HG03280 (cell line): ENCODE measurements around the gene BRINP1.
"Not testable (repeated sequence)": the region's sequence is repeated elsewhere in the genome, so short reads cannot be mapped to it uniquely, and the experiment has no call there.

Experiments
- ATAC-seq: cut with Tn5 transposase; IDR thresholded peaks from one replicate; pipeline ENCODE4 v1.9.1; 2021; ENCODE audit warnings: mild to moderate bottlenecking, moderate library complexity; ENCODE audit not compliant: unreplicated experiment

The BRINP1 gene

DNA sequence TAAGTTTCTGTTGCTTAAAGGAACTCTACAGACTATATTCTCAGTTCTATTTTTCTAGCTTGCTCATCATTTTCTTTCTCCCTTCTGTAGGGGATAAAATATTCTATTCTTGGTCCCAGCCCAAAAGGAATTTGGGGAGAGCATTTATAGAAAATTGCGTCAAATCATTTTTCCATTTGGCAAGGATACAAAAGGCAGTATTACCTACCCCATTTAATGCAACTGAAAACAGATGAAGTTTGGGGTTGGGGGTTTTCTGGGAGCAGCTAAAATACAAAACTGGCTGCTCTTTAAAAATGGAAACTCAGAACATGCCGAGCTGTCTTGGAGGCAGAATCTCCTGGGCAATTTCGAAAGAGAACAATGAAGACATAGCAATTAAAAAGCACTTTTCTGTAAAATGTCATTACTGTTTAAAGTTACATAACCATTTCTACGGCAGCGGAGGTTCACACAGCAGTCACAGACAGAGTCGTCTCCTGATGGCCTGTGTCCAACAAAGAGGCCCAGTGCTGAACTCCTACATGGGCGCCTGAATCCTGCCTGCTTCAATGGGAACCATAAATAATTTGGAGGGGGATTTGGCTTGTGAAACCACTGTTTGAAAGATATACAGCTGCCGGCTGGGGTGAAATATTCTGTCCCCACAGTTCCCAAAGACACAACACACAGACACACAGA is 152.4 kb downstream of the BRINP1 start:
- no peak for ATAC-seq

- ATAC-seq, result no peak
Measured at GRCh38 chr9:119215651-119216050, 153.6 kb downstream of the BRINP1 start.

DNA sequence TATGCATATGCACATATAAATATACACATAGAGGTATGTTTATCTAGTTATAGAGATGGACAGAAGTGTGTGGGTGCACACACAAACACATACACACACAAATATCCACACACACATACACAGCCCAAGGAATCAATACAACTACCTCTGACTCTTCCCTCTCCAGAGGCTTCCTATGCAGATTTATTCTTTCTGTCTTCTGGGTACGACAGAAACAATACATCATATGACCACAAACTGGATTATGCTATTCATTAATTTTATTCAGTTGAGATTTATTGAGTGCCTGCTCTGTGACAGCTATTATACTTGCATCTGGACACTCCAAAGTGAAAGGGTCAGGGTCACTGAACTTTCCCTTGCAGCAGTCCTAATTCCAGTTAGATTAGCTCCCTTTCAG is 155.8 kb downstream of the BRINP1 start:
- ATAC-seq, result no peak

- no peak for ATAC-seq
Measured at GRCh38 chr9:119197893-119198607, 171.2 kb downstream of the BRINP1 start.

GRCh38 chr9:119195521-119195920 is 173.7 kb downstream of the BRINP1 start:
- ATAC-seq, result no peak

DNA sequence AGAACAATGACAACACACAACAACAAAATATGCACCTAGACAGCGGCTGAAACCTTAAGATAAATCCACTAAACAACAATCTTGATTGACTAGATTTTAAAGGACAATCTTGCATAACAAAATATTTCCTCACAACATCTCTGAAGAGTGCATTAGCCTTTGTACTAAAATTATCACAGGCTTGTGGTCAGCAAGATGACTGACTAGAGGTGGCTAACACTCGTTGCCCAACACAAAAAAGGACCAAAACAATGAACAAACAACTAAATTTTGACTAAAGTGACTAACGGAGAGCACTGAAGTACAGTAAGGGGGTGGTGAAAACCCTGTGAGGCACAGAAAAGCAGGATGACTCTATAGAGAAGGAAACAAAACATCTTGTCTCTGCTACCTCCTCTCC is 183.9 kb downstream of the BRINP1 start:
- no peak for ATAC-seq

- ATAC-seq, result no peak
Measured at GRCh38 chr9:119184265-119184936, 184.8 kb downstream of the BRINP1 start.

DNA sequence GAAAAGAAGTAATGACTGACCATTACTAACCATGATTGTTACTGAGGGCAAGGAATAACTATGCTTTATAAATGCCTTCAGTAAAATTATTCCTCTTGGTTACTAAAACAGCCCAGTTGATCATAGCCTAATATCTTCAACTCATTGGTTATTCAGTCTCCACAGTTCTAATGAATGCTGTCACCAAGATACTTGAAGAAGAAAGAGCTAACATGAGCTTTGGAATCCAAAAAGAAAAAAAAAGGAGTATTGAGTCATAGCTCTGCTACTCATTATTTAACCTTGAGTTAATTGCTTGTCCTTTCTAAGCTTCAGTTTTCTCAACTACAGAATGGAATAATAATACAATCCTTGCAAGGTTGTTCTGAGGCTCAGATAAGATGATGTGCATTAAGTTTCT is 187.7 kb downstream of the BRINP1 start:
- no peak for ATAC-seq

DNA sequence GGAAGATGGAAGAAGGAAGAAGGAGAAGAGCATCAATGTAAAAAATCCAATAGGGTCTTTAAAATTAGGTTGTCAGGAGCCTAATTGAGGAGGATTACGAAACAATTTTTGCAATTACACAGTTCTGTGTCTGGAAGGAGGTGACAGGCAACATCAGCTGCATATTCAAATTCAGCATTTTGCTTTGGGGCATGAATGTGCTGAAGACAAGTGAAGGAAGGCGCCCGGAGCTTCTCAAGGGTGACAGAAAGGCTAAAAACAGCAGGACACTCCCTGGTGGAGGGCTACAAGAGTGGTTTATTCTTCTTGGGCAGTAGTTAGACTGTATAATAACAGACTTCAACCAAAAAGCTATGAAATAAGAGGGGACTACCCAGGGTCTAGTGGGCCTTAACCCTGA is 188.3 kb downstream of the BRINP1 start:
- ATAC-seq, result no peak

- ATAC-seq, result no peak
Measured at GRCh38 chr9:119179701-119180100, 189.5 kb downstream of the BRINP1 start.

DNA sequence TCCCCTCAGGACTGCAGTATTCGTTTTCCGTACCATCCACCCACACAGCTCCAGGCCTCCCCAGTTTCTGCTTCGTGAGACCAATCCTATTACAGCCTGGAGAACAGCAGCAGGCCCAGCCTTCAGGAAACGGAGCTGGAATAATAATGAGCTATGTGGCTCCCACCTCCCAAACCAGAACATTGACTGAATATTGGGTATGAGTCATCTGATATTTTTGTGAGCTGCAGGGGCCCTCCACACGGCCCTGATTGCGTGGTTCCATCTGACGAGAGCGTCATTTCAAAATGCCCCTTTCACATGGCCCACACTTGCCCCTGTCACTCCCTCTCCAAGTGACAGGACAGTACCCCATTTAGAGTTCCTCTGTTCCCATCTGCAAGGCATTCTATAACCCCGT is 192.0 kb downstream of the BRINP1 start:
- no peak for ATAC-seq

- ATAC-seq, result no peak
Measured at GRCh38 chr9:119175581-119175980, 193.7 kb downstream of the BRINP1 start.

DNA sequence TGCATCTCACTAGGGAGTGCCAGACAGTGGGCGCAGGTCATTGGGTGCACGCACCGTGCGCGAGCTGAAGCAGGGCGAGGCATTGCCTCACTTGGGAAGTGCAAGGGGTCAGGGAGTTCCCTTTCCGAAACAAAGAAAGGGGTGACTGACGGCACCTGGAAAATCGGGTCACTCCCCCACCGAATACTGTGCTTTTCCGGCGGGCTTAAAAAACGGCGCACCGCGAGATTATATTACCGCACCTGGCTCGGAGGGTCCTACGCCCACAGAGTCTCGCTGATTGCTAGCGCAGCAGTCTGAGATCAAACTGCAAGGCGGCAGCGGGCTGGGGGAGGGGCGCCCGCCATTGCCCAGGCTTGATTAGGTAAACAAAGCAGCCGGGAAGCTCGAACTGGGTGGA is 200.0 kb downstream of the BRINP1 start:
- ATAC-seq, result not testable (repeated sequence)

- no peak for ATAC-seq
Measured at GRCh38 chr9:119167876-119168275, 201.4 kb downstream of the BRINP1 start.

DNA sequence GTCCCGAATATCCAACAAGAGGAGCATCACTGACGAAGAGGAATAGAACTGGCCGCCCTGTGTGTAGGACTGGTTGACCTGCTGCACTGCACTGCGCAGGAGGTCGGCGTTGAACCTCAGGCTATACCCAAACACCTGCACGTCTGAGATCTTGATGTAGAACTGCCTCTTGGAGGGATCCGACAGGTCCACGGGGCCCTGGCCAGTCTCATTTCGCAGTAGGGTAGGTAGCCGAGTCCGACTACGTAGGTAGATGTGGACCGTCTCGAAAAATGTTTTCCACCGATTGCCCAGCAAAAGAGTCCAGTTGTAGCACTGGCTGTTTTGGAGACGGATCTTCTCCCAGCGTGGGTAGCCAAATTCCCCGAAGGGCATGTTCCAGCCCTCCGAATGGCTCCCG is 202.0 kb downstream of the BRINP1 start:
- no peak for ATAC-seq

- no peak for ATAC-seq
Measured at GRCh38 chr9:119166096-119166495, 203.1 kb downstream of the BRINP1 start.

DNA sequence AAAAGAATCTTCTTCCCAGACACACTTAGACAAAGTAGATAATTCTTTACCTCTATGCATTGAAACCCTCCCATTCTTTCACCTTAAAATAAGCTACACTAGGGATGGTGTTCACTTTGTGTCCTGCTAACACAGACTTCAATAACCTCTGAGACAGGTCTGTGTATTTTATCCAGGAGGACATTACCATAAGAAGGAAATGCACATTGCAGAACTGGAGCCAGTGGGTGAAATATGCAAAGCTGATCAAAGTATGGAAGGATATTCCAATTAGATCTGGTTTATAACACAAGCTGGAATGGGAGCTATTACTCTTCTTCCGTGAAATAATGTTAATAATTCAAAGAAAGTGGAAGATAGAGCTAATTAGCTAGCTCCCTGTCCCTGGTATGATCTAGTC is 204.1 kb downstream of the BRINP1 start:
- no peak for ATAC-seq

GRCh38 chr9:119164716-119165115 is 204.5 kb downstream of the BRINP1 start:
- ATAC-seq, result no peak

- no peak for ATAC-seq
Measured at GRCh38 chr9:119160551-119160950, 208.7 kb downstream of the BRINP1 start.

GRCh38 chr9:119159386-119159785 is 209.8 kb downstream of the BRINP1 start:
- no peak for ATAC-seq

DNA sequence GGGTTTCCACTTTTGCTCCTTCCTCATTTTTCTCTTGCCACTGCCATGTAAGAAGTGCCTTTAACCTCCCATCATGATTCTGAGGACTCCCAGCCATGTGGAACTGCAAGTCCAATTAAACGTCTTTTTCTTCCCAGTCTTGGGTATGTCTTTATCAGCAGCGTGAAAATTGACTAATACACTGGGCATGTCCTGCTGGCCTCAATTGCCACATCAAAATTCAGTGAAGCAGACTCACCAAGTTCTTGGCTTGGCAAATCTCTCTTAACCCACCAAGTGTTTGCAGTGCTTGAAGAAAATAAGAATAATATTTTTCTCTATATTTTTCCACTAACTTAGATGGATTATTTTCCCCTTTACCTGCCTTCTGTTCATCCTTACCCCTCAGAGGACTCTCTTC is 212.0 kb downstream of the BRINP1 start:
- no peak for ATAC-seq

DNA sequence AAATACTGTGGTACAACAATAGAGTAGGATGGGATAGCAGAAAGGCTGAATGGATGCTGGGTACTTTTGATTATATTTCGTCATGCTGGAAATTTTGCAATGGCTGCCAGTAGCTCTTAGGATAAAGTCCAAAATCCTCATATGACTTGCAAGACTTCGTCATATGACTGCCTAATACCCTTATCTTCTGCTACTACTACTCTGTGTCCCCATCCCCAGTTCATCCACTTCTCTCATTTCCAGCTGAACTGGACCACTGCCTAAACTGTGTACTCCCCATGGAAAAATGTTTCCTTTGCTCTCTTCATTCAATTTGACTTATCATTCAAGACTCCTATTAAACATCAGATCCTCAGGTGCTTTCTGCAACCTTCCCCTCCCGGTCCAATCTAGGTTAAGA is 212.9 kb downstream of the BRINP1 start:
- ATAC-seq, result no peak
